ENCODE measurements around the gene SPATA9. TPM values are rescaled to one million over a fixed set of nuclear protein-coding genes. Genes with fewer than 3 reads are reported as not detected.
A peak's percentile ranks its signal among the peaks of the same experiment; 100 is the strongest.

SPATA9 gene
- total RNA-seq, 1 experiment from 2014 or later: 0.55 TPM

DNA sequence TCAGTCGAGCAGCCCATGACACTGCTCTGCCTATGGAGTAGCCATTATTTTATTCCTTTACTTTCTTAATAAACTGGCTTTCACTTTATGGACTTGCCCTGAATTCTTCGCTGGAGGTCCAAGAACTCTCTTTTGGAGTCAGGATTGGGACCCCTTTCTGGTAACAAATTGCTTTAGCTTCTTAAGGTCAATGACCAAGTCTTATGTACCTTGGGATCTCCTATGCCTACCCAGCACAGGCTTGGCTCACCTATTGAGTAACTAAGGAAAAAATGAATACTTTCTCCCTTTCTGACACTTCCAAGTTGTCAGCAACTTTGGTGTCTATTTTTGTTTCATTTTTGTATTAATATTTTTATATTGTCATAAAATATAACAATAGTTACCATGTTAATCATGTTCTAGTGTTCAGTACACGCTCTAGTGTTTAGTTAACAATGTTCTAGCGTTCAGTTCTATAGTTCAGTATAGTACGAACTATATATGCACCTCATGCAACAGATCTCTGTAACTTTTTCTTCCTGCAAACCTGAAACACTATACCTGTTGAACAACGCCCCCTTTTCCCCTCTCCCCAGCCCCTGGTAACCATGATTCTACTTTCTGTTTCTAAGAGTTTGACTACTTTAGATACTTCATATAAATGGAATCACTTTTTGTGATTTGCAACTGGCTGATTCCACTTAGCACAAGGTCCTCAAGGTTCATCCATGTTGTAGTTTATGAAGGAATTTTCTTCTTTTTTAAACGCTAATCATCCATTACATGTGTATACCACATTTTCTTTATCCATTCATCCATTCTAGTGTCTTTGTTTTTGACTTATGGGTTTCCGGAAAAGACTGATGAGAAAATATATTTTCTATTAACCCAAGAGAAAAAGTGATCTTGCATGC lies 46.6 kb upstream of the SPATA9 start:
- H3F3A ChIP-seq (ENCODE audit: insufficient read depth, low read depth): peaks cover 29% of the 10 kb centered on the region
- H3K27me3 ChIP-seq (ENCODE audit: insufficient read depth, low read depth): no peaks in the 10 kb centered on the region
- no peaks in the 10 kb centered on the region for H3K9me3 ChIP-seq (ENCODE audit: insufficient read depth, low read depth)
- TF ChIP-seq CTCF (conservative IDR thresholded peaks at IDR 0.05): no peak
- no peak for TF ChIP-seq EZH2 (IDR thresholded peaks at IDR 0.05; ENCODE audit: low read depth)
- H3K27ac ChIP-seq: peak overlapping the region; percentile 97
- H3K79me2 ChIP-seq (ENCODE audit: low read depth): peaks cover 14% of the 10 kb centered on the region
- BruUV-seq (replicated peaks): TSS peak; percentile 3
- intact Hi-C loops (cut with micrococcal nuclease; ENCODE audit: unreplicated experiment): loop anchor here (5.0 kb wide), 3 partner anchors 32 to 82 kb away; partner anchors contain the start of gene RFESD
- DNase-seq: no peak
- H3K36me3 ChIP-seq (ENCODE audit: low read depth): 0 out of 2 replicates have a peak, but pooled peaks cover 4% of the 10 kb centered on the region
- no peaks in the 10 kb centered on the region for H3K9me2 ChIP-seq (ENCODE audit: insufficient read depth)
- peaks cover 64% of the 10 kb centered on the region for H3K4me1 ChIP-seq (replicated peaks; ENCODE audit: insufficient read depth)
- H3K4me2 ChIP-seq: peak overlapping the region; percentile 67
- H3K4me3 ChIP-seq: no peak overlapping the region
- CTCF ChIA-PET: no interaction called here
- POLR2A ChIA-PET (ENCODE audit: unreplicated experiment): no interaction called here
- no peaks in the 10 kb centered on the region for H4K20me1 ChIP-seq (ENCODE audit: insufficient read depth)
- H2AFZ ChIP-seq: no peak overlapping the region

DNA sequence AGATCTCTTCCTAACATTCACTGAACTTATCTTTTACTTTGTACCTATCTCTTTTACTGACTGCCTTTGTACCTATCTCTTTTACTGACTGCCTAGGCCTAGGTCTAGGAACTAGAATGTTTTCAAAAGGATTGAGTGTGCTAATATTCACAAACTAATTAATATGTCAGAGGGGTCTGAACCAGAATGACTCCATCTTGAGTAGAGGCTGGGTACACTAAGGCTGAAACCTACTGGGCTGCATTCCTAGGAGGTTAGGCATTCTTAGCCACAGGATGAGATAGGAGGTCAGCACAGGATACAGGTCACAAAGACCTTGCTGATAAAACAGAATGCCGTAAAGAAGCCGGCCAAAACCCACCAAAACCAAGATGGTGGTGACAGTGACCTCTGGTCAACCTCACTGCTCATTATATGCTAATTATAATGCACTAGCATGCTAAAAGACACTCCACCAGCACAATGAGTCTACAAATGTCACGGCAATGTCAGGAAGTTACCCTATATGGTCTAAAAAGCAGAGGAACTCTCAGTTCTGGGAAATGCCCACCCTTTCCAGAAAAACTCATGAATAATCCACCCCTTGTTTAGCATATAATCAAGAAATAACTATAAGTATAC lies 45.8 kb upstream of the SPATA9 start:
- H3K79me2 ChIP-seq (ENCODE audit: low read depth): peaks cover 14% of the 10 kb centered on the region
- no peaks in the 10 kb centered on the region for H4K20me1 ChIP-seq (ENCODE audit: insufficient read depth)
- no peak for TF ChIP-seq EZH2 (IDR thresholded peaks at IDR 0.05; ENCODE audit: low read depth)
- TF ChIP-seq CTCF (conservative IDR thresholded peaks at IDR 0.05): no peak
- peaks cover 29% of the 10 kb centered on the region for H3F3A ChIP-seq (ENCODE audit: insufficient read depth, low read depth)
- peak overlapping the region; percentile 67 for H3K4me2 ChIP-seq
- intact Hi-C loops (cut with micrococcal nuclease; ENCODE audit: unreplicated experiment): loop anchor here (1.0 to 5.0 kb wide), 2 partner anchors 16 to 34 kb away; no protein-coding TSS in a partner anchor
- peak overlapping the region; percentile 2; the same call in 1 of the 2 replicates for H3K4me3 ChIP-seq
- H3K27me3 ChIP-seq (ENCODE audit: insufficient read depth, low read depth): no peaks in the 10 kb centered on the region
- H3K36me3 ChIP-seq (ENCODE audit: low read depth): 0 out of 2 replicates have a peak, but pooled peaks cover 4% of the 10 kb centered on the region
- H3K9me2 ChIP-seq (ENCODE audit: insufficient read depth): no peaks in the 10 kb centered on the region
- H3K4me1 ChIP-seq (replicated peaks; ENCODE audit: insufficient read depth): peaks cover 59% of the 10 kb centered on the region
- no peaks in the 10 kb centered on the region for H3K9me3 ChIP-seq (ENCODE audit: insufficient read depth, low read depth)
- H2AFZ ChIP-seq: peak overlapping the region; percentile 39
- H3K27ac ChIP-seq: peak overlapping the region; percentile 97
- peak; percentile 54 to 73 for DNase-seq
- CTCF ChIA-PET: no interaction called here
- POLR2A ChIA-PET (ENCODE audit: unreplicated experiment): no interaction called here
- BruUV-seq (replicated peaks): no TSS peak

DNA sequence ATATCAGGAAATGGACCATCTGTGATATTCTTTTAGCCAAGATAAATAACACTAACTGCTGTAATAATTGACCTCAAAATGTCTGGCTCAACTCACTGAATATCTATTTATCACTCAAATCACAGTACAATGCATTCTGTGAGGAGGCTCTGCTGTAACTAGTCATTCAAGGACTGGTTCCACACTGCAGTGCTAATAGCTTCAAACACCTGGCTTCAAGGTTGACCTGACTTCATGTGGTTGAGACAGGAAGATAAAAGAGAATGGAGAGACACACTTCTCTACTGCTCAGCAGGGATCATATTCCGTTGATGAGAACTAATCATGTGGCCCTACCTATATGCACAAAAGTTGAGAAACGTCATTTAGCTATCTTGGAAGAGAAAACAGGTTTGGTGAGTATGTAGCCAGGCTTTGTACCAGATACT lies 45.0 kb upstream of the SPATA9 start:
- CTCF ChIA-PET: interaction anchor here (0.5 kb wide), 1 partner anchor 81 kb away, joined by 4 read pairs; no protein-coding TSS in a partner anchor
- peaks cover 29% of the 10 kb centered on the region for H3F3A ChIP-seq (ENCODE audit: insufficient read depth, low read depth)
- H3K9me3 ChIP-seq (ENCODE audit: insufficient read depth, low read depth): no peaks in the 10 kb centered on the region
- H3K27me3 ChIP-seq (ENCODE audit: insufficient read depth, low read depth): no peaks in the 10 kb centered on the region
- intact Hi-C loops (cut with micrococcal nuclease; ENCODE audit: unreplicated experiment): loop anchor here (1.0 to 5.0 kb wide), 2 partner anchors 15 to 35 kb away; no protein-coding TSS in a partner anchor
- no TSS peak for BruUV-seq (replicated peaks)
- H3K9me2 ChIP-seq (ENCODE audit: insufficient read depth): no peaks in the 10 kb centered on the region
- POLR2A ChIA-PET (ENCODE audit: unreplicated experiment): interaction anchor here (0.6 kb wide), 2 partner anchors 16 to 224 kb away, joined by 3 read pairs; no protein-coding TSS in a partner anchor
- no peaks in the 10 kb centered on the region for H4K20me1 ChIP-seq (ENCODE audit: insufficient read depth)
- H3K27ac ChIP-seq: peak overlapping the region; percentile 97
- peaks cover 50% of the 10 kb centered on the region for H3K4me1 ChIP-seq (replicated peaks; ENCODE audit: insufficient read depth)
- peak overlapping the region; percentile 67 for H3K4me2 ChIP-seq
- H3K79me2 ChIP-seq (ENCODE audit: low read depth): peaks cover 12% of the 10 kb centered on the region
- H3K36me3 ChIP-seq (ENCODE audit: low read depth): no peaks in the 10 kb centered on the region
- TF ChIP-seq CTCF (conservative IDR thresholded peaks at IDR 0.05) (no peak), EZH2 (IDR thresholded peaks at IDR 0.05; ENCODE audit: low read depth) (no peak)
- peak overlapping the region; percentile 39; the same call in 1 of the 2 replicates for H2AFZ ChIP-seq
- no peak overlapping the region for H3K4me3 ChIP-seq
- DNase-seq: peak; percentile 38 to 93

All from PC-9 (cell line).